HG02678 (cell line): Measurements from ENCODE around the gene GALNT7.

Experiments
- ATAC-seq: cut with Tn5 transposase; IDR thresholded peaks from one replicate; pipeline ENCODE4 v1.9.1; 2021; ENCODE audit warnings: mild to moderate bottlenecking, moderate library complexity; ENCODE audit not compliant: unreplicated experiment

Gene GALNT7

GRCh38 chr4:173262375-173262774, 93.8 kb downstream of the GALNT7 start:
- ATAC-seq = no peak

DNA sequence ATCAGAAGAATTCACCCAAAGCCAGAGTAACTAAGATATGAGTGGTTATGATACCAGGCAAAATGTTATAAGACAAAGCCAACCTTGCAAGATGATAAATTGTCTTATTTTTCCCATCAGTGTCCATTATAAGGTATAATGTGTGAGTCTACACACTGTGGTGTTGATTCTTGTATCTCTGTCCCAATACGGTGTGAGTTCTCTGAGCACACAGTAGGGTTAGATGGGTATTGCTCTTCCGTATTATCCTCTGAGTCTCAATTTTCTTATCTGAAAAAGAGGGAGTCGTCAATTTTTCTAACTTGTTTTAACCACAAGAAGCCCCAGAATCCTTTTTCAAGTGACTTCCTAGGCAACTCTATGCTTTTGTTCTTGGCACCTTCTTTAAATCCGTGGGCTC, 95.6 kb downstream of the GALNT7 start:
- ATAC-seq = peak; percentile 25

- ATAC-seq = peak; percentile 95
Observed at GRCh38 chr4:173264684-173265185, 96.1 kb downstream of the GALNT7 start.

- no peak for ATAC-seq
Observed at GRCh38 chr4:173265751-173266150, 97.1 kb downstream of the GALNT7 start.

- ATAC-seq = no peak
Observed at GRCh38 chr4:173267711-173268110, 99.1 kb downstream of the GALNT7 start.

DNA sequence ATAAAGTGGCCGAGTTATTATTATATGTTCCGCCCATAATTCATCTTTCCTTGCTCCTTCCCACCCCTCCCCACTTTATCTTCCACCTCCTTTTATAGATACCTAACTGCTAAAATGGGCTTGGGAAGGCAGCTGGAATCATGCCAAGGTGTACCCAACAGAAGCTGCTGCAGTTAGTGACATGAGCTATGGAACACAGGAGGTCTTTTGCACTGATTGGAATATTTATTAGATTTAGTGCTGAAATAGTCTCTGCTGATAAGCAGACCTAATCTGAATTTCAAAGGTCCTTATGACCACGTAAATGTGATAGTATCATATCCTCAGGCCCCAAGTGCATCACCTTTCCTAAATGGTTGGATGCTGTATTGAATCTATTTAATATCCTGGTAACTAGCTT, 100.7 kb downstream of the GALNT7 start:
- no peak for ATAC-seq

GRCh38 chr4:173270312-173271027, 101.9 kb downstream of the GALNT7 start:
- no peak for ATAC-seq

- no peak for ATAC-seq
Observed at GRCh38 chr4:173272314-173272713, 103.7 kb downstream of the GALNT7 start.

- no peak for ATAC-seq
Observed at GRCh38 chr4:173272996-173273395, 104.4 kb downstream of the GALNT7 start.

GRCh38 chr4:173273941-173274340, 105.3 kb downstream of the GALNT7 start:
- ATAC-seq = no peak

GRCh38 chr4:173274744-173275143, 106.1 kb downstream of the GALNT7 start:
- ATAC-seq = no peak

DNA sequence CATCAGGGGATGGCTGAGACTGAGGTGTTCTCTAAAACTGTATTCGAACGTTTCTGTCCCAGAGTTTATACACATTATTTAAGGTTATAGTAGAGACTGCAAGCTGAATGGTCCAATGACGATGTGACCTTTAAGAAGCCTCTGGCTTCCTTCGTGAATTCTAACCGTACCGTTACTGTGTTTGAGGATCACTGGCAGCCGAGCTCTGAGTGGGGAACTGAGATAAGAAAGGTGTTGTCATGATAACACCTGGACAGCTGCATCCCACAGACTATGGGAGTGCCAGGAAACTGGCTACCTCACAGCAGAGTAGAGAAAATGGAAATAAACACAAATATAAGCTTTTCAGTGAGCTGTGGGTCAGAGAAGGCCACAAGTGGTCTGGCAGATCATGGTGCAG, 106.5 kb downstream of the GALNT7 start:
- no peak for ATAC-seq

- ATAC-seq = no peak
Observed at GRCh38 chr4:173277340-173277739, 108.7 kb downstream of the GALNT7 start.

DNA sequence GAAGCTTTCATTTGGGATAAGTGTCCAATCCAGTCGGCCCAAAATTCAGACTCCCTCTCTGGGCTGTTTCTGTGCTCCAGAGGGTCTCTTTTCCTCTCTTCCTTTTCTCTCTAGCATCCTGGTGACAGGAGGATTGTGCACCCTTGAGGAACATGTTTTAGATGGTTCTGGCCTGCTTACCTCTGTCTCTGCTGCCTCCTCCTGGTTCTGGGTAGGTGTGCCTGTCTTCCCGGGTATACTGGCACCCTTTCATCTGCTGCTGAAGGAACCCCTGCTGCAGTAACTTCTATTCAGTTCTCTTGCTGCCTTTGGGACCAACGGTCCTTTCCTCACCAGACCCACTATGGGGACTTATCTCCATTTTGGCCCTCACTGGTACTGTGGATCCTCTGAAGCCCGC, 112.4 kb downstream of the GALNT7 start:
- no peak for ATAC-seq

DNA sequence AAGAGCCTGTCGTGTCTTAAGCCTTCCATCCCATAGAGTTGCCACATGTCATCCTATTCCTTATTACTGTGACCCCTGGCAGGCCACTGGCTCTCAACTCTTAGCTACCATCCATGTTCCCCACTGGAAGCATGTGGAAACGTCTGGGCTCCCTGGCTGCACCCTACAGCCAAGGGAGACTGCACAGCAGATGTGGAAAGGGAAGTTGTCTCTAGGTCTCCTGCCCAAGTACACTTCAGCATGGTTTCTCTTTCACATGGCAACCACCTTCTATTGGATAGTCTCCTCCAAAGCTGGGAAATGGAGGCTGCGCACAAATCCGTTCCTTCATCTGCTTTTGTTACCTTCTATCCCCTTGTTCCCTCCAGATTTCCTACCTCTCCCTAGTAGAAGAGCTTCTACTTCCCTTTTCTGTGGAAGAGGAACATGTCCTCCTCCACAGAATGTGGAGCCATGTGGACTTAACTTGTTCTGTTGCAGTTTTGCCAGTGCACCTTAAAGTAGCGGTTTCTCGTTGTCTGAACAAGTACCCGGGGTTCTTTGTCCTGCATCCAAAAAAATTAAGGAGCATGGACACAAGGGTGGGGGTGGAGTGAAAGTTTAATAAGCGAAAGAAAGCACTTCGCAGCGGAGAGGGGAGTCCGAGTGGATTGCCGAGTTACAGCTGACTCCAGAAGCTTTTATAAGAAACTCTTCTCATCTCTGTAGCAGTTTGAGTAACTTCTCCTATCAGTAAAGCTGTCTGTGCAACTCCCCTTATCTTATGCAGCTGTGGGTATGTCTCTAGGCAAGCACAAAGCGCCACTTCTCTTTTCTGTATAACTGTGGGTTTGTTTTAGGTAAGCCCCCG, 113.0 kb downstream of the GALNT7 start:
- no peak for ATAC-seq

GRCh38 chr4:173282256-173282562, 113.6 kb downstream of the GALNT7 start:
- ATAC-seq = no peak

GRCh38 chr4:173282626-173283025, 114.0 kb downstream of the GALNT7 start:
- ATAC-seq = no peak

DNA sequence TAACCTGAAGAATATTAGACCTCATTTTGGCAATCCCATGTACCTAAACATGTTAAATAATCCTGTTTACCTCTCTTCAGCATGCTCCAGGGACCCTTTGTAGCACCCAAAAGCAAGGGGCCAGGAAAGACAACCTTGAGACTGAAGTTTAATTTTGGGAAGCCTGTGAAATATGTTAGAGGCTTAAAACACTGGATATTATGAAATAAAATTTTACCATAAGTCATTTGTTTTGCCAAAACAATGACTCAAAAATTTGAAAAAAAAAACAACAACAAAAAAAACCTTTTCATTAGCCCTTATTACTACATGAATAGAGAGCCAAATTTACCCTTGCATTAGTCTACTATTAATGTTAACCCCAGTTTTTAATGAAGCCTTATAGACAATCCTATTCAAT, 115.9 kb downstream of the GALNT7 start:
- no peak for ATAC-seq

GRCh38 chr4:173287486-173287885, 118.9 kb downstream of the GALNT7 start:
- no peak for ATAC-seq

GRCh38 chr4:173288296-173288695, 119.7 kb downstream of the GALNT7 start:
- peak; percentile 69 for ATAC-seq

DNA sequence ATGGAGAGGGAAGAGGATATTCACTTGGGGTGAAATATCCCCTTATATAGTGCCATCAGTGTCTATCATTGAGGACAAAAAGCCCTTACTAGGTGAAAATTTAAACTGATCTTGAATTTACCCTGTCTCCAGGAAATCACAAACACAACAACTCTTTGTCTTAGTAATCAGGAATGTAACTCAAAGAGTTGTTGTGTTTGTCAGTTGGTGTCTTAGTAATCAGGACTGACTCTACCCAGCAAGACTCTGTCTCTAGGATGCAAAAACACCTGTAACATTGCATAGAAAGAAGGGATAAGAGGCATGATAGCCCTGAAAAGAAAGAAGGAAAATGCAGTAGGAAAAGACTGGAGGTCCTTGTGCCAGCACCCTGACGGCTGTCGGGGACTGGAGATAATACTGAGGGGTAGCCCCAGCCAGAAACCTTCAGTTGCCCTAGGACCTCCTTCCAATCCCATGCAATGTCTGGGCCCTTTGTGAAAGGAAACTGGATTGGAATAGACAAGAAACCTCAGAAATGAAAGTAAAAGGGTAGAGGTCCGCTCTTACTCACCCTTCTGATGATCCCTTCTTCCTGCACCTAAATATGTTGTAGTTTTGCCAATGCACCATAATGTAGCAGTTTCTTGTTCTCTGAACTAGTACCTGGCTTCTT, 120.2 kb downstream of the GALNT7 start:
- ATAC-seq = peak; percentile 16

- ATAC-seq = no peak
Observed at GRCh38 chr4:173289353-173289727, 120.7 kb downstream of the GALNT7 start.
